ES-I3 (cell line): ENCODE measurements around the gene RBMS1.

Experiments
- H3K36me3 ChIP-seq: 2 replicates; pipeline ENCODE4 v1.6.1; 2013; ENCODE audit warnings: mild to moderate bottlenecking, low read length, control low read depth, moderate library complexity; ENCODE audit not compliant: insufficient read depth
- H3K4me1 ChIP-seq: 2 replicates; pipeline ENCODE4 v1.6.1; 2013; ENCODE audit warnings: mild to moderate bottlenecking, control low read depth, low read length; ENCODE audit not compliant: insufficient read depth
- H3K9ac ChIP-seq: 2 replicates; pipeline ENCODE4 v1.6.1; 2013; ENCODE audit warnings: low read depth, mild to moderate bottlenecking, low read length, moderate library complexity
- H3K9me3 ChIP-seq: 2 replicates; pipeline ENCODE4 v1.6.1; 2013; ENCODE audit warnings: mild to moderate bottlenecking, low read length, moderate library complexity; ENCODE audit not compliant: control insufficient read depth, insufficient read depth

RBMS1 gene

DNA sequence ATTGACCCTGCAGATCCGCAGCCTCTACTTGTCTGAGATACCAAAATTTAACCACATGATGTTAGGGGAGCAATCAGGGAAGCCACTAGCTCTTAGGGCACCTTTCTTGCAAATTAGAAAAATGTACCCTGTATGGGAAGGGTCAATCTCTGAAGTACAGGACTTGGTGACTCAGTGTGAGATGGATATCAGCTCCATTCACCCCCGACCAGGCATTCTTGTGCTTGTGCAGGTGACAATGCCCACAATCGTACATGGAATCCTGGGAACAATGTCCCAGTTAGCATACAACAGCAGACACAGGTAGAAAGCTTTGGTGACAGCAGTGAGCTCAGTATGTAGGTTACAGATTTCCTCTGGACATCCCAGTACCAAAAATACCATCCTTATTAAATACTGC, 155.9 kb downstream of the RBMS1 start:
- no peak overlapping the region for H3K9ac ChIP-seq
- H3K9me3 ChIP-seq, result no peaks in the 10 kb centered on the region
- H3K36me3 ChIP-seq, result no peaks in the 10 kb centered on the region
- H3K4me1 ChIP-seq, result no peaks in the 10 kb centered on the region

DNA sequence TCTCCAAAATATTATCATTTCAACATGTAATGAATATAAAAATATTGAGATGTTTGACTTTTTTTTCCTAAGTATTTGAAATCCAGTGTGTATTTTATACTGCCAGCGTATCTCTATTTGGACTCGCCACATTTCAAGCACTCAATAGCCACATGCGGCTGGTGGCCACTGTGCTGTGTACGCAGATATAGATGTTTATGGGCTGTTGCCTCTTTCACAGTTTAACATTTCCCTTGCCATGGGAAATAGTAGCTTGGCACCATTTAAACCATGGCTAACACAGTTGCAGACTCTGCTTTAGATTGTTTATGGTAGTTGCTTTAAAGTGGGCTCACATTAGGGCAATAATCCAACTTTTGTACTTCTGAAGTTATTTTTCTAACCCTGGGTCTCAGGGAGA, 157.0 kb downstream of the RBMS1 start:
- Histone ChIP-seq H3K9me3 (no peaks in the 10 kb centered on the region), H3K4me1 (peaks cover 3% of the 10 kb centered on the region; the same call in 1 of the 2 replicates), H3K9ac (no peak overlapping the region), H3K36me3 (no peaks in the 10 kb centered on the region)

DNA sequence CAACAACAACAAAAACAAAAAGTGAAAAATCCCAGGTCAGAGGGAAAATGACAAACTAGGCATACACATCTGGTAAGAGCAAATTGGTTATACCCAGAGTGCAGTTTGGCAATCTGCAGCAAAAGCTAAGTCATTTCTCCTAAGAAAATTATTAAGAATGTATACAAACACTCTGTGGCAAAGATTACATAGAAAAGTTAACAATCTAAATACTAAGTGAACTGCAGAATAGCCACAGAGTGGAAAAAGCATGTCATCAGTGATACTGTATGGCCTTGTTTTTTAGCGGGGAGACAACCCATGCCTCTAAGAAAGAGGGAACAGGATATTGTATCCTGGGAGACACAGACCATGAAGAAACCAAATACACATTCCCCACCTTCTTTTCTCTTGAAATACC, 157.5 kb downstream of the RBMS1 start:
- Histone ChIP-seq H3K9ac (no peak overlapping the region), H3K4me1 (peaks cover 7% of the 10 kb centered on the region), H3K9me3 (no peaks in the 10 kb centered on the region), H3K36me3 (no peaks in the 10 kb centered on the region)

DNA sequence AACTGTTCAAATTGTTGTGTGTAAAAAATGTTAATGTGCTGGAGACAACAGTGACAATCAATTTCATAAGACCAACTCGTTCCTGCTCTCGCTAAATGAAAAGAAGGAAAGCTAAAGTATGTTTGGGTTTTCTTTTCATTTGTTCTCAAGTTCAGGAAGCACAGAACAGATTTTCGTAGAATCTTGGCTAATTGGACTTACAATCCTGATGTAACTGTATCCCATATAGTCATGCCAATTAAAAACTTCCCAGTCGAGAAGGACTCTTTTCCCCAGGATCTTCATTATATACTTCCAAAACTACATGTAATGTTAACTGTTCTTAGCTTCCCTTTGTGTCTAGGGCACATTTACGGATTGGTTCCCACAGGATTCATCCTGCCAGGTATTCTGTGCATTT, 158.2 kb downstream of the RBMS1 start:
- Histone ChIP-seq H3K9me3 (no peaks in the 10 kb centered on the region), H3K9ac (no peak overlapping the region), H3K36me3 (no peaks in the 10 kb centered on the region), H3K4me1 (peaks cover 7% of the 10 kb centered on the region)

DNA sequence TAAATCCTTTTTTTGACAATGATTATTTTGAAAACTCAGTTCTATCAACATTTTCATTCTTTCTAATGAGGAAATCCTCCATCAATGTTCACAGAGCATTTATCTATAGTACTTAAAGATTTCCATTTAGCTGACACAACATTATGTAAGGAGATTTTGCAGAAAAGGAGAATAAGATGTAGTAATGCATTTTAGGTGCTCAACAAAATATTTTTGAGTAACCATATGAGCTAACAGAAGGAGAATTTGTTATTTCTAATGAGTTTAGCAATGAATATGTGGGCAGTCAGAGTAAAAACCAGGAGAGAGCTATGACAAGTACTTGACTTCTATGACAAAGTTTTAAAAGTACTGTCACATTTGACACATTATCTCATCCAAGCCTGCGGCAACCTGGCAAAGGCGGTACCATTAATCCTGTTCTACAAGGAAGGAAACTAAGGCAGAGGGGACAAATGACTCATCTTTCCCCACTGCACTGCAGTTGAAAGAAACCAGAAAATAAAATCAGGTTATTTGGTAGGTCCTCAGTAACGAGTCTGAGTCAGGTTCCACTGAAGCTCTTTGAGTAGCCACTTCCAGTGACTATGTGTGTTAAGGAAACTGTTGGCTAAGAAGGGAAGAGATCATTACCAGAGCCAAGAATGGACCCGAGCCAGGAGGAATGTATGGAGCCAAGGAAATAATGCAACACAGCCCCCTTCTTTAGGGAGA, 159.4 kb downstream of the RBMS1 start:
- Histone ChIP-seq H3K4me1 (peaks cover 7% of the 10 kb centered on the region), H3K36me3 (no peaks in the 10 kb centered on the region), H3K9ac (no peak overlapping the region), H3K9me3 (no peaks in the 10 kb centered on the region)

DNA sequence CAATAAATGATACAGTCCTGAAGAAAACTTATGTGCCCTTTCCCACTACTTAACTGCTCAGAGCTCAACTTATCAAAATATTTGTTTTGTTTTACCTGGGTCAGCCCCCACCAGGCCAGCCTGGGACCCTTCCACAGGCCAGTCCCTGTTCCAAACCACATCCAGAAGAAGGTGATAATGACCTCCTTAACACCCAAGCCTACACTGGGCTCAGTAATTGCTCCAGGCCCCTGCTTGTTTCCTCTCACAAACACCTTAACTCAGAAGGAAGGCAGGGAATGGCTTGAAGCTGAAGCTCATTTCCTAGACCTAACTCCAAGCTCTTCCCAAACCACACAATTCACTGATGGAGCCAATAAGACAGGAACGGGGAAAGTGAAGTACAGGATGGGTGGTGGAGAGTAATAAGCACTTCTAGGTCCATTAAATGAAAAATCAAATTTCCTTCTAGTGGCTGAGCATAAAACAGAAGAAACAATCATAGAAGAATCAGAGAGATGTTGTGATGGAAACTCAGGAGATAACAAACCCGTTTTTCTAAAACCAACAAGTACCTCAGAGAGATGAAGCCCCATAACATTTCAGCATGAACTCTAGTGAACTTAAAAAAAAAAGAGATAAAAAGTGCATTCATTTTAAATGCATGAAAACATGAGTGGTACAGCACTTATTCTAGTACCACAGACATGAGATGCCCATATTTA, 160.1 kb downstream of the RBMS1 start:
- Histone ChIP-seq H3K9me3 (no peaks in the 10 kb centered on the region), H3K9ac (no peak overlapping the region), H3K36me3 (no peaks in the 10 kb centered on the region), H3K4me1 (peaks cover 7% of the 10 kb centered on the region)

DNA sequence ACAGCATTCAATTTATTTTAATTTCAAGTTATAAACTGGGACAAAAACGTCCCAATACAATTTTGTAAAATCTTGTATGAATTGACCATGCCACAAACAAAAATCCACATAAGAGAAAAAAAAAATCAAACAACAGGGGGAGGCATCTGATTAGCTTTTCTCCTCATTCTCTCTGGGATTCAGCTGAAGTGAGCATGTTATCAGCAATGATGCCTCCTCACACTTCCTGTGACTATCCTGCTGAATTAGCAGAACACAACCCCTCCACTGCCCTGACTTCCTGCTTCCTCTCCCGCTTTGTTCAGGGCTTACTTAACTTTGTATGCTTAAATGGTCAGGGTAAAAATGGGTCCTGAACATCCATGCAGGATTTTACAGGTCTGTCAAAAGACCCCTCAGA, 161.3 kb downstream of the RBMS1 start:
- no peak overlapping the region for H3K9ac ChIP-seq
- no peaks in the 10 kb centered on the region for H3K9me3 ChIP-seq
- peaks cover 7% of the 10 kb centered on the region for H3K4me1 ChIP-seq
- H3K36me3 ChIP-seq, result no peaks in the 10 kb centered on the region

DNA sequence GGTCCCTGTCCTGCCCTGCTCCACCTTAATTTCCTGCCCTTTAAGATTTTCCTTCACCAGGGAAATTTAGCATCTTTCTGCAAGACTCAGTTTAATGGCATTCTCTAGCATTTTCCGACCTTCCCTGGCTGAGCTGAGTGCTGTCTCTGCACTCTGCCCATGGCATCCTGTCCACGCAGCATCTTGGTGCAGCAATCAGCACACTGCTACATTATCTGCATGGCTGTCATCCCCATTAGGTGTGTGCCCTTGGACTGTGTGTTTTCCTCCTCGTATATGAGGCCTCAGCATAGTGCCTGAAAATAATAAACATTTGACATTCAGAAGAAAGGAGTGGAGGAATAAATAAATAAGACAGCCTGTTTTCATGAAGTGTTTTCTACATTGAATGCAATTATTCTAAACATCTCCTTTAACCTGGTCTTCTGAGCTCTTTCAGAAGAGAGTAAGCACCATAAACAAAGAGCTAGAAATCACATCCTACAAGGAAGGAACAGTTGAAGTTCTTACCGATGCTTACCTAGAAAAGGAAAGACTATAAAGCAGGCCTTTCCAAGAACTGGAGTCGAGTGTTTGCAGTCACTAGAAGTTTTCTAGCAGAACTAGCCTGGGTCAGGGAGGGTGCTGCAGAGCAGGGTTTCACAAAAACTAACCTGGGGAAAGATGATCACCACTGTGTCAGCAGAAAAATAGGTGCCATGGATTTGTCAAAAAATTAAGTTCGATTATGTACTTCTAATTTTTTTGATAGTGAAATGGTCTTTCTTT, 162.2 kb downstream of the RBMS1 start:
- Histone ChIP-seq H3K4me1 (peaks cover 7% of the 10 kb centered on the region), H3K9ac (no peak overlapping the region), H3K36me3 (no peaks in the 10 kb centered on the region), H3K9me3 (no peaks in the 10 kb centered on the region)

DNA sequence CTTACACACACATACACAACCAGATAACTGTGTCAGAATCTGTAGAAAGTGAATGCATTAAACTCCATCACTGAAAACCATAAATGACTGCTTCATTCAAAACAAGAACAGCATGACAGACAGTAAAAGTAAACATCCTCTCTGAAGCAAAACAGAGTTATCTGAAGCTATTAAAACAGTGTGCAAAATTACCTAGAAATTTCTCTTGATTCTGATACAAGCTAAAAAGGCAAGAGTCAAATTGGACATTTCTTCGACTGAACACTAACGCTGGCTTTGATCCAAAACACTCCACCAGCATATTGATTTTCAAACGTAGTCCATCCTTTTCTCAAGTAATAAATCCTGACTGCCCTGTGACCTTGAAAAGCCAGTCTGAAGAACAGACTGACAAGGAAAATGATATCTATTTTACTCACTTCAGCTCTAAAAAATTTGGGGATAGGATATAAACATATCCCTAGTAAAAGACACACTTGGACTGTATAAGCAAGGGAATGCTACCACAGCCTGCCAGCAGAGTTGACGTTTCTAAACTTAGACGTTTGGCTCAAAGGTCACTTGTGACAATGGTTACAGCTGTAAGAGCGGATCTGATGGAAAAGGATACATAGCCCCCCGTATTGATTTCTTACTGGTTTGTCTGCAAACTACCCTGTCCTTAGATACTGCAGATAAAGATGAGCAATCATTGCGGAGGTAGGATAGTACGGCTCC, 164.6 kb downstream of the RBMS1 start:
- H3K9ac ChIP-seq, result no peak overlapping the region
- no peaks in the 10 kb centered on the region for H3K9me3 ChIP-seq
- peaks cover 7% of the 10 kb centered on the region for H3K4me1 ChIP-seq
- no peaks in the 10 kb centered on the region for H3K36me3 ChIP-seq

DNA sequence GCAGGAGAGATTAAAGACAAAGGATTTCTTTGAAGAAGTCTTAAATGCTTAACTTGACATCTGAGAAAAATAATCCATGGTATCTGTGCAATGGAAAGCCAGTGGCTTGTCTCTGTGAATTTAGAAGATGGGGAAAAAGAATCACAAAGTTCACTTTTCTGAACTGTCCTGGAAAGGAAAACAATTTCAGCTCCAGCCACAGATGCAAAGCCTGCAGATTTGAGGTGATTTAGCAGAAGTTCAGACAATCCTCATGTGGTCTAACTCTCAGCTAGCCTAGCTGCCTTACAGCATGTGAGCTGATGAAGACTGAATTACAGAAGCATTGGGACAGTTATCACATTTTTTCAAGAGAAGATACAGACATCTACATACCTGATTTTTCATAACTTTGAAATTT, 166.8 kb downstream of the RBMS1 start:
- Histone ChIP-seq H3K4me1 (peaks cover 5% of the 10 kb centered on the region), H3K36me3 (no peaks in the 10 kb centered on the region), H3K9me3 (no peaks in the 10 kb centered on the region)

DNA sequence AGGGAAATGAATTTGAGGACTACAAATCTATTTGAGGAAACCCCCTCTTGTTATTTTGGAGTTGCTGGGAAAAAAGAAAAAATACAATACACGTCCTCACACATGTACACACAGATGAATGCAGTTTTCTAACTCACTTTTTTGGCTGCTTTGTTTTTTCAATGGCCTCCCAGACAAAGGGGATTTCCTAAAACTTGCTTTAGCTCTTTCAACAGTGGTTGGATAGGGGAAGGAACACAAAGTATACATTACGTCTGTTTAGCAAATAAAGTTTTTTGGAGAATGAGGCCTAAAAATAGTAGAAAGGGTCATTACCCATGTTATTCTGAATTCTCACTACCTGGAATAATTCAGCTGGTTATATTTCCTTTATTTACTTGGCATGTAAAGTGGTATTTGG, 168.2 kb downstream of the RBMS1 start:
- Histone ChIP-seq H3K9me3 (no peaks in the 10 kb centered on the region), H3K4me1 (no peaks in the 10 kb centered on the region), H3K36me3 (no peaks in the 10 kb centered on the region), H3K9ac (no peak overlapping the region)

More for the DNA sequence above, 166.8 kb downstream of the RBMS1 start:
- no peak overlapping the region for H3K9ac ChIP-seq

DNA sequence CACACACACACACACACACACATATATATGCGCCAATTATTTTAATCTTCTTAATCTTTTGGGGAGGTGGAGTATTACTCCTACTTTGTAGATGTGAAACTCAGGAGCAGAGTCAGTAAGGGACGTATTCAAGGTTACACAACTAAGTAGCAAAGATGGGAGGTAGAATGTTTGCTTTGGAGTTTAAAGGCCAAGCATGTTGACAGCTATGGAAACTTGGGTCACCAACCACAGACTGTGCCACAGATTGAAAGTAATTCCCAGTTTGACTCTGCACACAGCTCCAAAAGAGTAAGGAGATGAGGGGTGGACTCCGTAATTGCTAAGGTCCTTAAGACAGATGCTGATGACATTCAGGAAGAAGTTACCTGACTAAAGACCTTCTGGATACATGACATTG, 168.7 kb downstream of the RBMS1 start:
- no peak overlapping the region for H3K9ac ChIP-seq
- H3K9me3 ChIP-seq, result no peaks in the 10 kb centered on the region
- H3K4me1 ChIP-seq, result no peaks in the 10 kb centered on the region
- no peaks in the 10 kb centered on the region for H3K36me3 ChIP-seq

DNA sequence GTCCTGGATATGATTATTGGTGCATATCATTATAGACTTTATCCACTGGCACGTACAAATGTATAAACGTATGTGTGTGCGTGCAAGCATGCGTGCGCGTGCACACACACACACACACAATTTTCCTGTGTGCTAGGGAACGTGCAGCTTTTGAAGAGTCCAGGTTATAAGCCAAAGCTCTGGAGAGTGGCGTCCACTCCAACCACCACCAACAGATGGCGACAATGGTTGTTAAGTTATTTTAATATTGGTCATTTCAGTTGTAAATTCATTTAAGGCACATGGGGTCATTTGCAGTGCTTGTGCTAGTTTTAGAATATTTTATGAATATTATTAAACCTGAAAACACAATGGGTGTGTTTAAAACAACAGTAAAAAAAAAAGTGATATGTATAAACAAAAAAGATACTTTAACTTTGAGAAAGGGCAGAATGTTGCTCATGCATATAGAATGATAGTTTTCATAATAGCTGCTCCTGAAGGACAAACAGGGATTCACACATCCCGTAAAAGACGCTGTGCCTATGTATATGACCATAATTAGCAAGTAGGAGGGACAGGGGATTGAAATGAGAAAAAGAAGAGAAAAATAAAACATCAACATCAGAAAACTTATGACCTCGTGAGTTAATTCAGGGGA, 169.3 kb downstream of the RBMS1 start:
- no peaks in the 10 kb centered on the region for H3K36me3 ChIP-seq
- no peaks in the 10 kb centered on the region for H3K4me1 ChIP-seq
- H3K9ac ChIP-seq, result no peak overlapping the region

DNA sequence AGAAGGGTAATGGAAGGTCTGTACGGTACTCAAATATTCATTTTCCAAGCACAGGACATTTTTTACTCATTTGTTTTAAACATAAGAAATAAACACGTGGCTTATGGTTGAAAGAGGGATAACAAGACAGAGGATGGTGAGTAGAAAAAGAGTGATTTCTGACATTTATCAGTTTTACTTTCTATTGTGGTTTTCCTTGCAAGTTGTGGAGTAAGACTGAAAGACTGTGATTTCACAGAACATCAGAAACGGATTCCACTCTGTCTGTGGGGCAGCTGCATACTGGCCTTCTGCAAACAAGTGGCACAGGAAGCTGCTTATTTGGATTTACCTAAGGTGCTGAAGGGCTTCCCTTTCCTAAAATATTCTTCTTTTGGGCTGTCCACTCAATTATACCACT, 171.3 kb downstream of the RBMS1 start:
- Histone ChIP-seq H3K9ac (no peak overlapping the region), H3K36me3 (no peaks in the 10 kb centered on the region), H3K4me1 (0 out of 2 replicates have a peak, but pooled peaks cover 4% of the 10 kb centered on the region), H3K9me3 (no peaks in the 10 kb centered on the region)

More for the DNA sequence above, 169.3 kb downstream of the RBMS1 start:
- no peaks in the 10 kb centered on the region for H3K9me3 ChIP-seq
